Gastrocnemius medialis (tissue), 4 donors: Measurements from ENCODE around the gene MOB1B. TPM values are rescaled to one million over a fixed set of nuclear protein-coding genes. Genes with fewer than 3 reads are reported as not detected.

Experiments
- ATAC-seq, 2 donors: fragments of 150-250 bp; one replicate each; pipeline ENCODE4 v1.9.1; 2016
- DNase-seq, 2 donors: peaks; one replicate each; pipeline ENCODE4 v3.0.0-alpha.2; 2019
- H3K27ac ChIP-seq, 4 donors: fragments of 200-600 bp; sonication (generic); 1 replicate in 1 of 4; 2 replicates in 3 of 4; pipeline ENCODE4 v1.5.1; 2016 to 2018; ENCODE audit warnings: mild to moderate bottlenecking in 2 of 4, moderate library complexity in 1 of 4
- H3K27me3 ChIP-seq, 3 donors: fragments of 200-600 bp; sonication (generic) in 2 of 3; 1 replicate in 1 of 3; 2 replicates in 2 of 3; pipeline versions ENCODE4 v1.5.1 to v1.6.0; 2016 to 2019; ENCODE audit warnings: mild to moderate bottlenecking in 1 of 3, moderate library complexity in 1 of 3
- H3K36me3 ChIP-seq, 2 donors: fragments of 200-600 bp; sonication (generic) in 1 of 2; one replicate each; pipeline ENCODE4 v1.5.1; 2017 to 2018
- H3K4me1 ChIP-seq, 2 donors: fragments of 200-600 bp; sonication (generic) in 1 of 2; one replicate each; pipeline ENCODE4 v1.5.1; 2016 to 2017; ENCODE audit warnings: mild to moderate bottlenecking in 2 of 2
- H3K4me3 ChIP-seq, 4 donors: fragments of 200-600 bp; sonication (generic) in 3 of 4; 1 replicate in 1 of 4; 2 replicates in 3 of 4; pipeline ENCODE4 v1.5.1; 2016 to 2019; ENCODE audit warnings: mild to moderate bottlenecking in 2 of 4
- H3K9me3 ChIP-seq, 3 donors: fragments of 200-600 bp; sonication (generic) in 2 of 3; 1 replicate in 1 of 3; 2 replicates in 2 of 3; pipeline ENCODE4 v1.5.1; 2016 to 2019
- POLR2A ChIP-seq, 2 donors: fragments of 450-650 bp; IDR thresholded peaks; one replicate each; pipeline ENCODE4 v1.6.1; 2017; ENCODE audit warnings: antibody characterized with exemption in 2 of 2, mild to moderate bottlenecking in 2 of 2, moderate library complexity in 2 of 2
- in situ Hi-C, 4 donors: fragments of 200-750 bp; cut with MboI; loops; one replicate each; pipeline versions ENCODE4 v1.15.0 to v1.8.0; 2017; ENCODE audit warnings: low sequenced_read_pairs in 4 of 4
- intact Hi-C: fragments of 100-400 bp; cut with DNase I; formaldehyde crosslinking; loops from one replicate; pipeline ENCODE4 v1.15.1; 2023; ENCODE audit warnings: low total_unique reads
- total RNA-seq, 4 donors: library from RNA; depleted of rRNA; stranded (reverse); fragments of >200 nt; gene quantifications; one replicate each; pipeline versions ENCODE4 v1.1.0 to v1.2.3, GENCODE V29; 2016
- TF ChIP-seq, protein P1 (sequence below), 5 experiments: fragments of 450-650 bp in 3 of 5; fragments of 200-600 bp in 2 of 5; sonication (generic) in 2 of 5; IDR thresholded peaks in 4 of 5; conservative IDR thresholded peaks in 1 of 5; 1 replicate in 4 of 5; 2 replicates in 1 of 5; pipeline ENCODE4 v1.5.1; 2016 to 2019; ENCODE audit warnings: antibody characterized with exemption in 5 of 5, mild to moderate bottlenecking in 3 of 5, moderate library complexity in 3 of 5

Gene MOB1B
- total RNA-seq, 4 donors from 2014 or later, result 6.5 to 17.5 (median 8.4) TPM

- intact Hi-C loops, result loop anchor here (5.0 kb wide), 1 partner anchor 404 kb away; no protein-coding TSS in a partner anchor
- Histone ChIP-seq H3K27me3 (no peaks in the 10 kb centered on the region), H3K27ac (no peak overlapping the region), H3K36me3 (no peaks in the 10 kb centered on the region), H3K4me1 (no peaks in the 10 kb centered on the region), H3K4me3 (no peak overlapping the region), H3K9me3 (no peaks in the 10 kb centered on the region)
- in situ Hi-C loops, result loop anchor here in 2 of 4 donors (25.0 kb wide), 1 partner anchor 344 kb away; the partner anchor contains the start of gene JCHAIN (in 2 of the 2)
- no peak for TF ChIP-seq POLR2A (IDR thresholded peaks at IDR 0.05)
- TF ChIP-seq, protein P1, sequence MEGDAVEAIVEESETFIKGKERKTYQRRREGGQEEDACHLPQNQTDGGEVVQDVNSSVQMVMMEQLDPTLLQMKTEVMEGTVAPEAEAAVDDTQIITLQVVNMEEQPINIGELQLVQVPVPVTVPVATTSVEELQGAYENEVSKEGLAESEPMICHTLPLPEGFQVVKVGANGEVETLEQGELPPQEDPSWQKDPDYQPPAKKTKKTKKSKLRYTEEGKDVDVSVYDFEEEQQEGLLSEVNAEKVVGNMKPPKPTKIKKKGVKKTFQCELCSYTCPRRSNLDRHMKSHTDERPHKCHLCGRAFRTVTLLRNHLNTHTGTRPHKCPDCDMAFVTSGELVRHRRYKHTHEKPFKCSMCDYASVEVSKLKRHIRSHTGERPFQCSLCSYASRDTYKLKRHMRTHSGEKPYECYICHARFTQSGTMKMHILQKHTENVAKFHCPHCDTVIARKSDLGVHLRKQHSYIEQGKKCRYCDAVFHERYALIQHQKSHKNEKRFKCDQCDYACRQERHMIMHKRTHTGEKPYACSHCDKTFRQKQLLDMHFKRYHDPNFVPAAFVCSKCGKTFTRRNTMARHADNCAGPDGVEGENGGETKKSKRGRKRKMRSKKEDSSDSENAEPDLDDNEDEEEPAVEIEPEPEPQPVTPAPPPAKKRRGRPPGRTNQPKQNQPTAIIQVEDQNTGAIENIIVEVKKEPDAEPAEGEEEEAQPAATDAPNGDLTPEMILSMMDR (IDR thresholded peaks at IDR 0.05 in 4 of 5, conservative IDR thresholded peaks at IDR 0.05 in 1 of 5), result no peak
- ATAC-seq (no peak), DNase-seq (no peak)
Measured at GRCh38 chr4:71006203-71006907, 104.2 kb downstream of the MOB1B start.

- in situ Hi-C loops, result loop anchor here in 2 of 4 donors (25.0 kb wide), 1 partner anchor 346 kb away; the partner anchor contains the start of gene JCHAIN (in 2 of the 2)
Measured at GRCh38 chr4:71008196-71008595, 106.0 kb downstream of the MOB1B start.

GRCh38 chr4:71009086-71009485 is 106.9 kb downstream of the MOB1B start:
- ATAC-seq (no peak), DNase-seq (no peak)
- Histone ChIP-seq H3K36me3 (no peaks in the 10 kb centered on the region), H3K27me3 (no peaks in the 10 kb centered on the region), H3K27ac (no peak overlapping the region), H3K4me1 (no peaks in the 10 kb centered on the region), H3K9me3 (no peaks in the 10 kb centered on the region), H3K4me3 (no peak overlapping the region)
- TF ChIP-seq POLR2A (IDR thresholded peaks at IDR 0.05), result no peak
- TF ChIP-seq, protein P1 (IDR thresholded peaks at IDR 0.05 in 4 of 5, conservative IDR thresholded peaks at IDR 0.05 in 1 of 5), result no peak
- intact Hi-C loops (loop anchor here (1.0 to 5.0 kb wide), 3 partner anchors 16 to 407 kb away; partner anchors contain the start of gene DCK), in situ Hi-C loops (loop anchor here in 2 of 4 donors (25.0 kb wide), 1 partner anchor 347 kb away; the partner anchor contains the start of gene JCHAIN (in 2 of the 2))

More at GRCh38 chr4:71008196-71008595, 106.0 kb downstream of the MOB1B start:
- Histone ChIP-seq H3K27me3 (no peaks in the 10 kb centered on the region), H3K9me3 (no peaks in the 10 kb centered on the region), H3K27ac (no peak overlapping the region), H3K4me3 (no peak overlapping the region), H3K4me1 (no peaks in the 10 kb centered on the region), H3K36me3 (no peaks in the 10 kb centered on the region)
- ATAC-seq (no peak), DNase-seq (no peak)
- intact Hi-C loops, result loop anchor here (2.0 to 5.0 kb wide), 2 partner anchors 15 to 406 kb away; partner anchors contain the start of gene DCK
- no peak for TF ChIP-seq POLR2A (IDR thresholded peaks at IDR 0.05)
- TF ChIP-seq, protein P1 (IDR thresholded peaks at IDR 0.05 in 4 of 5, conservative IDR thresholded peaks at IDR 0.05 in 1 of 5), result no peak

DNA sequence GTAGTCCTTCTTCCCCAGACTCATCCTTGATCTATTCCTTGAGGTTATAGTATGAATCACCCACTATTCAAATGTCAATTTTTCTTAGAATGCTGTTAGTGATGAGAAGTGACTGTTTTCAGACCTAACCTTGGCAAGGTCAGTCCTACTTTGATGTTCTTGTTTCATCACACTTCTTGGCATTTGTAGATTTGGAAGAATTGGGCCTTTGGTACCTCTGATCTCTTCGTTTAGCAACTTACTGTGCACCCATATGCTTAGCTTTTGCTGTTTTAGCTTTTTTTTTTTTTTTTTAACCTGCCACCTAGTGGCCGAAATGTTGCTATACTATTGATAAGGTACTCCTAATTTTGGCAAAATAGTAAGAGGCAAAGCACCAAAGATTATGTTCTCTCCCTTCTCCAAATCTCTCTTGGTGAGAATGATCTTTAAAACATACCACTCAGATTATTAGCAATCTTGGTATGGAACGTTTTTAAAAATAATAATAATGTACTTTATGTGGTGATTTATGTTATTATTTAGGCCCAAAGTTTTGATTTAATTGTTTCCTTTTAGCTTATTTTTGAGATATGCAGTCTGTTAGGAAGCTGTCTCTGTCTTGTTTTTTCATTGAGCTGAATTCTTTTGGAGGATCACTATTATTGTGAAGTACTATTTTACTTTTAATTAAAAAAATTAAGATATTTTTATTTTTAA is 107.9 kb downstream of the MOB1B start:
- no peak for DNase-seq
- Histone ChIP-seq H3K4me1 (no peaks in the 10 kb centered on the region), H3K4me3 (no peak overlapping the region), H3K9me3 (no peaks in the 10 kb centered on the region), H3K36me3 (no peaks in the 10 kb centered on the region), H3K27ac (no peak overlapping the region), H3K27me3 (no peaks in the 10 kb centered on the region)
- TF ChIP-seq POLR2A (IDR thresholded peaks at IDR 0.05), result no peak
- TF ChIP-seq, protein P1 (IDR thresholded peaks at IDR 0.05 in 4 of 5, conservative IDR thresholded peaks at IDR 0.05 in 1 of 5), result peak; percentile 22 to 68 (median 46)
- intact Hi-C loops (loop anchor here (1.0 to 5.0 kb wide), 3 partner anchors 17 to 408 kb away; partner anchors contain the start of gene DCK), in situ Hi-C loops (loop anchor here in 2 of 4 donors (25.0 kb wide), 1 partner anchor 348 kb away; the partner anchor contains the start of gene JCHAIN (in 2 of the 2))
- ATAC-seq, result no peak
